Fibroblast of the aortic adventitia (primary cell): Measurements from ENCODE around the gene SEC61G. TPM values are rescaled to one million over a fixed set of nuclear protein-coding genes. Genes with fewer than 3 reads are reported as not detected.
A peak's percentile ranks its signal among the peaks of the same experiment; 100 is the strongest.

Experiments
- DNase-seq: peaks from one replicate; pipeline ENCODE4 v3.0.0-alpha.2; 2010; ENCODE audit warnings: low read depth
- H3K4me3 ChIP-seq: 2 replicates; pipeline ENCODE4 v1.5.1; 2011; ENCODE audit warnings: low read depth, mild to moderate bottlenecking, control low read depth, low read length, moderate library complexity
- total RNA-seq: library from RNA; depleted of rRNA; stranded (reverse); fragments of >200 nt; gene quantifications from 2 replicates; pipeline ENCODE4 v1.2.3, GENCODE V29; 2012; ENCODE audit warnings: low replicate concordance
- TF ChIP-seq, protein P1 (sequence below): IDR thresholded peaks from 2 replicates; pipeline ENCODE4 v1.5.1; 2011; ENCODE audit warnings: mild to moderate bottlenecking, low read length, control low read depth, inconsistent platforms; ENCODE audit not compliant: insufficient read depth

SEC61G gene
- total RNA-seq, 1 donor, result 764 TPM

DNA sequence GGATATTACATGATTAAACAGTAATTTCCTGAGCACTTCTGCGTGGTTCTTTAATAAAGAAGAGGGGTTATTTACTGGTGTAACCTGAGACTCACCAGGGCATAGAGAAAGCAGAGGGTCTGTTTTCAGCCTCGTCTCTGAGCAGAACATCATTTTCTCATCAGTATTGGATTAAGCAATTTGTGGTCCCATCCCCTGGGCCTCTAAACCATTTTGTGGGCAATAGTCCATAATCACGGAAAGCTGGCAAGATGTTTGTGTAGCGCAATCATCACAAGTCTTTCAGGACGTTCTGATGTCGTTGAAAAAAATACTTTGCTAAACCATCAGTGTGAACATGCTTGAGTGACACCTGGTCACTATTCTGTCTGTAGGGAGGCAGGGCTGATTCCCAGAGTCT, 37.1 kb upstream of the SEC61G start:
- DNase-seq, result no peak
- no peak overlapping the region for H3K4me3 ChIP-seq
- TF ChIP-seq, protein P1, sequence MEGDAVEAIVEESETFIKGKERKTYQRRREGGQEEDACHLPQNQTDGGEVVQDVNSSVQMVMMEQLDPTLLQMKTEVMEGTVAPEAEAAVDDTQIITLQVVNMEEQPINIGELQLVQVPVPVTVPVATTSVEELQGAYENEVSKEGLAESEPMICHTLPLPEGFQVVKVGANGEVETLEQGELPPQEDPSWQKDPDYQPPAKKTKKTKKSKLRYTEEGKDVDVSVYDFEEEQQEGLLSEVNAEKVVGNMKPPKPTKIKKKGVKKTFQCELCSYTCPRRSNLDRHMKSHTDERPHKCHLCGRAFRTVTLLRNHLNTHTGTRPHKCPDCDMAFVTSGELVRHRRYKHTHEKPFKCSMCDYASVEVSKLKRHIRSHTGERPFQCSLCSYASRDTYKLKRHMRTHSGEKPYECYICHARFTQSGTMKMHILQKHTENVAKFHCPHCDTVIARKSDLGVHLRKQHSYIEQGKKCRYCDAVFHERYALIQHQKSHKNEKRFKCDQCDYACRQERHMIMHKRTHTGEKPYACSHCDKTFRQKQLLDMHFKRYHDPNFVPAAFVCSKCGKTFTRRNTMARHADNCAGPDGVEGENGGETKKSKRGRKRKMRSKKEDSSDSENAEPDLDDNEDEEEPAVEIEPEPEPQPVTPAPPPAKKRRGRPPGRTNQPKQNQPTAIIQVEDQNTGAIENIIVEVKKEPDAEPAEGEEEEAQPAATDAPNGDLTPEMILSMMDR, result no peak

DNA sequence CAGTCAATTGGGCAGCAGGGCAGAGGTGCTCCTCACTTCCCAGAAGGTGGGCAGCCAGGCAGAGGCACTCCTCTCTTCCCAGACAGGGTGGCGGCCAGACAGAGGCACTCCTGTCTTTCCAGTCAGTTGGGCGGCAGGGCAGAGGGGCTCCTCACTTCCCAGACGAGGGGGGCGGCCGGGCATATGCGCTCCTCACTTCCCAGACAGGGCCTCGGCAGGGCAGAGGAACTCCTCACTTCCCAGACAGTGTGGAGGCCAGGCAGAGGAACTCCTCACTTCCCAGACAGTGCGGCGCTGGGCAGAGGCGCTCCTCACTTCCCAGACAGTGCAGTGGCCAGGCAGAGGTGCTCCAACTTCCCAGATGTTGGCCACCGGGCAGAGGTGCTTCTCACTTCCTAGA, 33.4 kb upstream of the SEC61G start:
- DNase-seq, result no peak
- TF ChIP-seq, protein P1, result no peak
- no peak overlapping the region for H3K4me3 ChIP-seq

DNA sequence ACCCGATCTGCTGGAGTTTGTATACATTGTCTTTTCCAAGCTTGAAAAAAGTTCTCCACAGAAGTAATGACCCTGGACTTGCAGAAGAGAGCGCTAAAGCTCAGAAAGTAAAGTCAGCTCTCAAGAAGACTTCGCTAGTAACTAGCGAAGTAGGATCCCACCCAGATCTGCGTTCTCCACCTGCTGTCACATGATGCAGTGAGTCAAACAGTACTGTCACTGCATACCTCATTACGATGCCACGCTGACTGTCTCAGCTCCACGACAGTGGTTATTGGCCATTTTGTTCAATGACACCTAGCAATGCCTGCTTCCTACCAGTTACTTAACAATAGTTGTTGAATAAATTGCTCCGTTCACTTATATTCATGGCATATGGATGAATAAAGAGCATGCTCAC, 29.7 kb upstream of the SEC61G start:
- TF ChIP-seq, protein P1, result peak; percentile 88
- H3K4me3 ChIP-seq, result peak overlapping the region; percentile 13
- DNase-seq, result peak; percentile 90

DNA sequence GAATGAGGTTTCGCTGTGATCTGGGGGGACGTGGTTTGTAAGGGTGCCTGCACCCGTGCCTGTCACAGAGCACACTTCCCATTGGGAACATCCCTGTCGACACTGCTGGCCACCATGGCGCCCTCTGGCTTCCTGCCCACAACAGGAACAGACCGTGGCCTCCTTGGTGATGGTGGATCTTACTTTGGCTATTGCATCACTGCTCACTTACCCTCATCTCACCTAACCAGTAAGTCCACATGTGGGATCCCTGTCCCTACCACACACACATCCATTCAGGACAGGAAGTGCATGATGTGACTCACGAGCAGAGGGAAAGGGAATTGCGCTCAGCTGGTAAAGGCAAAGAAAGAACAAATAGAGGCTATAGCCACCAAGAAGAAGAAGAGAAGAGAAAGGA, 26.2 kb upstream of the SEC61G start:
- no peak for DNase-seq
- TF ChIP-seq, protein P1, result no peak
- H3K4me3 ChIP-seq, result no peak overlapping the region

DNA sequence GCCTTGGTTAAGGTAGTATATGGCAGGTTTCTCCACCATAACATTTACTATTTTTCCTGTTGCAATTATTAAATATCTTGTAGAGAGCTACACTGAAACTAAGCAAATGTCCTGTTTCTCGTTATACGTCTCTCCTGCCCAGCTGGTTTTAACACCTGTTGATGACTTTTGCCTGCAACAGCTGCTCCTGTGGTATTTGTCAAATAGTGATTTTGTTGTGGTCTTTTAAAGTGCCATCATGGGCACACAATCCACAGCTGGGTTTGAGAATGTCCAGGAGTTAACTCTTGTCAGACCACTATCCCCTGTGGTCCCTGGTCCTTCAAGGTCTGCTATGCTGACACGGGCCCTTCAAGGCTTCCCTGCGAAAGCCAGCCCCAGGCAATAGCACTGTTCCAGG, 24.9 kb upstream of the SEC61G start:
- H3K4me3 ChIP-seq, result no peak overlapping the region
- DNase-seq, result no peak
- TF ChIP-seq, protein P1, result no peak

DNA sequence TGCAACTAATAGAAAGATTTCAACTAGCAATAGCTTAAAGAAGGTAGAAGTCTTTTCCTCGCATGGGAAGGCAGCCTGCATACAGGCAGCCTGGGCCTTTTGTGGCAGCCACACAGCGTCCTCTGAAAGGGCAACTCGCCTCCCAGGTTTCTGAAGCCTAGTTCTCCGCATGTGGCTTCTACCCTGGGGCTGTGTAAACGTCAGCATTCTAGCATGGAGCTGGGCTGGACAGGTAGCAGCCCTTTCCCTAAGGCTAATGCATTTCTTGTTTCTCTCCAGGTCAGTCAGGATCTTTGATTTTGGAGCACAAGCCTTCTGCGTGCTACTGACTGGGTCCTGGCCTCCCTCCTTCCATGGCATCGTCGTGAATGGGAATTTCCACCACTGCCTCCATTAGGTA, 23.8 kb upstream of the SEC61G start:
- TF ChIP-seq, protein P1, result no peak
- no peak for DNase-seq
- H3K4me3 ChIP-seq, result no peak overlapping the region

DNA sequence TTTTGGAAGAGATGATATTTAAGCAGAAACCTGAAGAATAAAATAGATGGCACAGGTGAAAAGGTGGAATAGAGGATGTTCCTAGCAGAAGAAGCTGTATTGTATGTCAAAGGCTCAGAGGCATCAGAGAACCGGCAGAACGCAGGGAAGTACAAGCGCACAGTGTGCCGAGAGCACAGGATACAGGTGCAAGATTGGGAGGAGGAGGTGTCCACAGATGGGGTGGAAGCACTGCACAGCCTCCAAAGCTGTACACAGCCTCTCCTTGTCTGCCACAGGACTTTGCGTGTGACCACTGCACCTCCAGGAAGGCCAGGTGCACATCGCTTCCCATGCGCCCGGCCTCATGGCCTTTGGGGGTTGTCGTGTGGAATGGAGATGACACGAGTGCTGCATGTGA, 23.3 kb upstream of the SEC61G start:
- TF ChIP-seq, protein P1, result no peak
- no peak overlapping the region for H3K4me3 ChIP-seq
- DNase-seq, result no peak
